ENCODE data around the gene NTM.
A peak's percentile ranks its signal among the peaks of the same experiment; 100 is the strongest.

Gene NTM

DNA sequence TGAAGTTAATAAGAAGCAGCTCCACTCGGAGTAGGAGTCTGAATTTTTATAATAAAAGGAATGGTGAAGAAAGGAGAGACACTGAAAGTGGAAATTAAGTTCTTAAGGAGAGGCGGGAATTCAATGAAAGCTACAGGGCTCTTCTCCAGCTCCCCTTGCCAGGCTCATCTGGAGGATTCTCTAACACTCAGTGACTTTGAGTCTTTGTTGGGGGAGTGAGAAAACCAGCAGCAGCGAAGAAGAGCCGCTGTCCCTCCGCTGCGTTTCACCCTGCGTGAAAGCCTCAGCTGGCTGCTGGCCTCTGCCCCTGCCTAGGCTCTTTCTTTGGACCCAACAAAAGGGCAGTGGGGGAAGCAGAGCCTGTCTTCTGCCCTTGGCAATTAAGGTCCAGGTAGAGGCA, 113.0 kb downstream of the NTM start:
- Histone ChIP-seq H2BK5ac (ENCODE audit: low read length) (no peak overlapping the region), H4K8ac (ENCODE audit: low read depth, low read length) (no peak overlapping the region), H3K79me1 (ENCODE audit: low read depth, low read length) (no peaks in the 10 kb centered on the region), H3K9ac (ENCODE audit: low read depth, low read length, poor library complexity) (no peak overlapping the region), H3K27me3 (ENCODE audit: control insufficient read depth in 3 of 3, insufficient read depth in 3 of 3, low read depth in 1 of 3, low read length in 3 of 3) (no peaks in the 10 kb centered on the region), H3K4me2 (ENCODE audit: insufficient read depth, low read length, poor library complexity, severe bottlenecking) (peak overlapping the region; percentile 38), H2AFZ (ENCODE audit: low read length) (no peak overlapping the region), H2BK15ac (ENCODE audit: low read length) (no peak overlapping the region), H2BK120ac (ENCODE audit: low read depth, low read length) (no peak overlapping the region), H3K23ac (ENCODE audit: low read depth, low read length, poor library complexity) (no peak overlapping the region), H3K4ac (ENCODE audit: low read length) (no peak overlapping the region), H3K14ac (ENCODE audit: low read length) (no peak overlapping the region), H4K91ac (ENCODE audit: low read depth, low read length, poor library complexity) (no peak overlapping the region), H3K9me3 (replicated peaks in 1 of 2; ENCODE audit: control insufficient read depth in 2 of 2, insufficient read depth in 1 of 2, low read depth in 1 of 2, low read length in 2 of 2) (no peaks in the 10 kb centered on the region), H3K36me3 (replicated peaks in 1 of 2; ENCODE audit: control insufficient read depth in 2 of 2, insufficient read depth in 2 of 2, low read length in 2 of 2) (no peaks in the 10 kb centered on the region), H2AK5ac (ENCODE audit: low read depth, low read length) (no peak overlapping the region), H3K4me3 (ENCODE audit: low read length in 2 of 2) (no peak overlapping the region), H3K27ac (replicated peaks; ENCODE audit: low read length) (no peak overlapping the region), H3K4me1 (ENCODE audit: control insufficient read depth in 2 of 2, insufficient read depth in 1 of 2, low read depth in 1 of 2, low read length in 2 of 2) (peaks cover 0 to 19% of the 10 kb centered on the region in 2 donors), H2BK12ac (ENCODE audit: low read length) (no peak overlapping the region), H3K18ac (ENCODE audit: low read length) (no peak overlapping the region)
- DNase-seq (ENCODE audit: low spot score) = no peak
- no CpG with 5 or more reads among the region's 7 CpGs for WGBS, 2 donors (ENCODE audit: extremely low coverage in 2 of 2, insufficient read length in 2 of 2, insufficient replicate concordance in 1 of 2)

DNA sequence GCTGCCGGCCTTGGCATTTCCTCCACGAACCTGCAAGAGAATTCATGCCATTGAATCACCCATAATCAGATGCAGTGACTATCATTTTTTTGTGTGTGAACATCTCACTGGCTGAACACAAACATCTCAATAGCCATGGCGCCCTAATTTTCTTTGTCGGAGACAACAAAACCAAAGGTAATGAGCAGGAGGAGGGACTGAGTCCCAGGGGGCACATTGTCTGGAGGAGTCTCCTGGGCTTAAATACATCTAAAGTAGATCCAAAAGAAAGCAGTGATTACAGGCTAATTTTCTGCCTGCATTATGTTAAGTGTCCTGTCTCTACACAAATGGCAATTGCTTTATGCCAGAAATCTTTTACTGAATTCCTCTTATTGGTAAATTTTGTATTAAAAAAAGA, 113.5 kb downstream of the NTM start:
- no peak overlapping the region for H4K91ac ChIP-seq (ENCODE audit: low read depth, low read length, poor library complexity)
- H3K27me3 ChIP-seq (ENCODE audit: control insufficient read depth in 3 of 3, insufficient read depth in 3 of 3, low read depth in 1 of 3, low read length in 3 of 3) = no peaks in the 10 kb centered on the region
- no peak overlapping the region for H3K14ac ChIP-seq (ENCODE audit: low read length)
- no peaks in the 10 kb centered on the region for H3K9me3 ChIP-seq (replicated peaks in 1 of 2; ENCODE audit: control insufficient read depth in 2 of 2, insufficient read depth in 1 of 2, low read depth in 1 of 2, low read length in 2 of 2)
- no peak overlapping the region for H3K4me3 ChIP-seq (ENCODE audit: low read length in 2 of 2)
- H3K4me1 ChIP-seq (ENCODE audit: control insufficient read depth in 2 of 2, insufficient read depth in 1 of 2, low read depth in 1 of 2, low read length in 2 of 2) = peaks cover 0 to 19% of the 10 kb centered on the region in 2 donors
- H3K23ac ChIP-seq (ENCODE audit: low read depth, low read length, poor library complexity) = no peak overlapping the region
- H2BK15ac ChIP-seq (ENCODE audit: low read length) = no peak overlapping the region
- no peak overlapping the region for H3K9ac ChIP-seq (ENCODE audit: low read depth, low read length, poor library complexity)
- no peaks in the 10 kb centered on the region for H3K36me3 ChIP-seq (replicated peaks in 1 of 2; ENCODE audit: control insufficient read depth in 2 of 2, insufficient read depth in 2 of 2, low read length in 2 of 2)
- no CpG with 5 or more reads among the region's 4 CpGs for WGBS, 2 donors (ENCODE audit: extremely low coverage in 2 of 2, insufficient read length in 2 of 2, insufficient replicate concordance in 1 of 2)
- H3K27ac ChIP-seq (replicated peaks; ENCODE audit: low read length) = no peak overlapping the region
- no peak overlapping the region for H4K8ac ChIP-seq (ENCODE audit: low read depth, low read length)
- no peaks in the 10 kb centered on the region for H3K79me1 ChIP-seq (ENCODE audit: low read depth, low read length)
- no peak for DNase-seq (ENCODE audit: low spot score)
- no peak overlapping the region for H2AFZ ChIP-seq (ENCODE audit: low read length)
- H2AK5ac ChIP-seq (ENCODE audit: low read depth, low read length) = no peak overlapping the region
- no peak overlapping the region for H2BK120ac ChIP-seq (ENCODE audit: low read depth, low read length)
- no peak overlapping the region for H2BK5ac ChIP-seq (ENCODE audit: low read length)
- no peak overlapping the region for H2BK12ac ChIP-seq (ENCODE audit: low read length)
- peak overlapping the region; percentile 38 for H3K4me2 ChIP-seq (ENCODE audit: insufficient read depth, low read length, poor library complexity, severe bottlenecking)
- no peak overlapping the region for H3K18ac ChIP-seq (ENCODE audit: low read length)
- H3K4ac ChIP-seq (ENCODE audit: low read length) = no peak overlapping the region

DNA sequence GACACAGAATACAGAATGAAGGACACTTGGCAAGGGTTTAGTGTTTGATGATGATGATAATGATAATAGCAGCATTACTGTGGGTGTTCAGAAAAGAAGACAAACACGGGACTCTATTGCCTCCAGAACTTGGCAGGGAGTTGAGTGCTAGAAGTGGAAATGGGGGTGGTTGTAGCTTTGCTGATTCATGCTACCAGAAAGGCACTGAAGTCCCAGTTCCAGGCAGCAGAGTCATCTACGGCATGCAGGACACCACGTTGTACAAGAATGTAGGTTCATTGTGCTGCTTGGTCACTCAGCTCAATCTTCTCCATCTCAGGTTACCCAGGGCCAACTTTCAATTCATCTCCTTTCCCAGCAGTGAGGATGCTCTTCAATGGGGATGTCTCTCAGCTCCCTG, 115.7 kb downstream of the NTM start:
- Histone ChIP-seq H3K4me3 (ENCODE audit: low read length in 2 of 2) (no peak overlapping the region), H3K27me3 (ENCODE audit: control insufficient read depth in 3 of 3, insufficient read depth in 3 of 3, low read depth in 1 of 3, low read length in 3 of 3) (no peaks in the 10 kb centered on the region), H3K4me2 (ENCODE audit: insufficient read depth, low read length, poor library complexity, severe bottlenecking) (no peak overlapping the region), H3K27ac (replicated peaks; ENCODE audit: low read length) (no peak overlapping the region), H2BK120ac (ENCODE audit: low read depth, low read length) (no peak overlapping the region), H3K9me3 (replicated peaks in 1 of 2; ENCODE audit: control insufficient read depth in 2 of 2, insufficient read depth in 1 of 2, low read depth in 1 of 2, low read length in 2 of 2) (no peaks in the 10 kb centered on the region), H3K23ac (ENCODE audit: low read depth, low read length, poor library complexity) (no peak overlapping the region), H3K36me3 (replicated peaks in 1 of 2; ENCODE audit: control insufficient read depth in 2 of 2, insufficient read depth in 2 of 2, low read length in 2 of 2) (no peaks in the 10 kb centered on the region), H2AFZ (ENCODE audit: low read length) (no peak overlapping the region), H2AK5ac (ENCODE audit: low read depth, low read length) (no peak overlapping the region), H2BK15ac (ENCODE audit: low read length) (no peak overlapping the region), H2BK5ac (ENCODE audit: low read length) (no peak overlapping the region), H3K4me1 (ENCODE audit: control insufficient read depth in 2 of 2, insufficient read depth in 1 of 2, low read depth in 1 of 2, low read length in 2 of 2) (peaks cover 0 to 19% of the 10 kb centered on the region in 2 donors), H3K79me1 (ENCODE audit: low read depth, low read length) (no peaks in the 10 kb centered on the region), H2BK12ac (ENCODE audit: low read length) (no peak overlapping the region), H3K18ac (ENCODE audit: low read length) (no peak overlapping the region), H3K14ac (ENCODE audit: low read length) (no peak overlapping the region), H4K8ac (ENCODE audit: low read depth, low read length) (no peak overlapping the region), H4K91ac (ENCODE audit: low read depth, low read length, poor library complexity) (no peak overlapping the region), H3K9ac (ENCODE audit: low read depth, low read length, poor library complexity) (no peak overlapping the region), H3K4ac (ENCODE audit: low read length) (no peak overlapping the region)
- no CpG with 5 or more reads among the region's 3 CpGs for WGBS, 2 donors (ENCODE audit: extremely low coverage in 2 of 2, insufficient read length in 2 of 2, insufficient replicate concordance in 1 of 2)
- no peak for DNase-seq (ENCODE audit: low spot score)

DNA sequence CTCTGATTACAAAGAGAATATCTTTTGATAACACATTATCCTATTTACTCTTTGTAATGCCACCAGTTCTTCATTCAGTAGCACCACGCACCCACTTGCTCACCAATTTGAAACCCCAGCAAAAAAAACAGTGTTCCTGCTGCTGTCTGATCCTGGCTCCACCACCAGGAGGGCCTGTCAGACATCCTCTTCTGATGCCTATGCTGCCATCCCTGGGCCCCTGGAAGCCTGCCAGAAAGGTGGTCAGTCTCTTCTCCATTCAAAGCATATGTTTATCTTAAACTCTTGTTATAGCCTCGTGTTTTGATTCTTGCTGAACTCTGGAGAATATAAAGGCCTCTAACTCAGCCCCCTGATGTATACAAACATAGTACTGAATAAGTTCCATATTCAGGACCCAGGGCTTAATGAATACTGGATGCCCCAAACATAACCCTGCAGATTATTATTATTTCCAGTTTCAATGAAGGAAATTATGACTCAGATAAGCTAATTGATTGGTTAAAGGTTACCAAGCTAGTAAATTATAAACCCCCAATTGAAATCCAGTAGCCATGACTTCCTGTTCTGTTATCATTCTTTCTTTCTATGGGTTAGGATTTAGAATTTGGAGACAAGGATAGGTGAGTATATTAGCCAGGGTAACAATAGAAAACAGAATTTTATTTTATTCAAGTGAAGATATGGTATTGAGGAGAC, 116.7 kb downstream of the NTM start:
- H2BK120ac ChIP-seq (ENCODE audit: low read depth, low read length) = no peak overlapping the region
- H3K14ac ChIP-seq (ENCODE audit: low read length) = no peak overlapping the region
- no peak overlapping the region for H2BK12ac ChIP-seq (ENCODE audit: low read length)
- H3K4me2 ChIP-seq (ENCODE audit: insufficient read depth, low read length, poor library complexity, severe bottlenecking) = no peak overlapping the region
- no peak overlapping the region for H2AK5ac ChIP-seq (ENCODE audit: low read depth, low read length)
- no peak overlapping the region for H2BK15ac ChIP-seq (ENCODE audit: low read length)
- H3K9ac ChIP-seq (ENCODE audit: low read depth, low read length, poor library complexity) = no peak overlapping the region
- no peak overlapping the region for H2BK5ac ChIP-seq (ENCODE audit: low read length)
- no peak overlapping the region for H3K18ac ChIP-seq (ENCODE audit: low read length)
- DNase-seq (ENCODE audit: low spot score) = no peak
- no peaks in the 10 kb centered on the region for H3K36me3 ChIP-seq (replicated peaks in 1 of 2; ENCODE audit: control insufficient read depth in 2 of 2, insufficient read depth in 2 of 2, low read length in 2 of 2)
- no peak overlapping the region for H3K4ac ChIP-seq (ENCODE audit: low read length)
- no peaks in the 10 kb centered on the region for H3K27me3 ChIP-seq (ENCODE audit: control insufficient read depth in 3 of 3, insufficient read depth in 3 of 3, low read depth in 1 of 3, low read length in 3 of 3)
- H3K9me3 ChIP-seq (replicated peaks in 1 of 2; ENCODE audit: control insufficient read depth in 2 of 2, insufficient read depth in 1 of 2, low read depth in 1 of 2, low read length in 2 of 2) = no peaks in the 10 kb centered on the region
- peaks cover 0 to 17% of the 10 kb centered on the region in 2 donors for H3K4me1 ChIP-seq (ENCODE audit: control insufficient read depth in 2 of 2, insufficient read depth in 1 of 2, low read depth in 1 of 2, low read length in 2 of 2)
- no peak overlapping the region for H3K27ac ChIP-seq (replicated peaks; ENCODE audit: low read length)
- no peak overlapping the region for H4K91ac ChIP-seq (ENCODE audit: low read depth, low read length, poor library complexity)
- H3K79me1 ChIP-seq (ENCODE audit: low read depth, low read length) = no peaks in the 10 kb centered on the region
- H3K23ac ChIP-seq (ENCODE audit: low read depth, low read length, poor library complexity) = no peak overlapping the region
- WGBS, 2 donors (ENCODE audit: extremely low coverage in 2 of 2, insufficient read length in 2 of 2, insufficient replicate concordance in 1 of 2) = no CpG with 5 or more reads among the region's 2 CpGs
- H4K8ac ChIP-seq (ENCODE audit: low read depth, low read length) = no peak overlapping the region
- H2AFZ ChIP-seq (ENCODE audit: low read length) = no peak overlapping the region
- no peak overlapping the region for H3K4me3 ChIP-seq (ENCODE audit: low read length in 2 of 2)

All from neuronal stem cell (in vitro differentiated cells).